Measurements from ENCODE around the gene NELL1.

Gene NELL1

GRCh38 chr11:20631519-20632168 lies 37.7 kb upstream of the NELL1 start:
- H3K4me3 ChIP-seq (ENCODE audit: low read length), result no peak overlapping the region
- no peak for DNase-seq (ENCODE audit: low read depth)
- TF ChIP-seq CTCF (conservative IDR thresholded peaks at IDR 0.05; ENCODE audit: low read depth, low read length), result no peak

GRCh38 chr11:20632169-20632532 lies 37.2 kb upstream of the NELL1 start:
- no peak overlapping the region for H3K4me3 ChIP-seq (ENCODE audit: low read length)
- no peak for TF ChIP-seq CTCF (conservative IDR thresholded peaks at IDR 0.05; ENCODE audit: low read depth, low read length)
- no peak for DNase-seq (ENCODE audit: low read depth)

- no peak overlapping the region for H3K4me3 ChIP-seq (ENCODE audit: low read length)
- no peak for TF ChIP-seq CTCF (conservative IDR thresholded peaks at IDR 0.05; ENCODE audit: low read depth, low read length)
- DNase-seq (ENCODE audit: low read depth), result no peak
Measured at GRCh38 chr11:20634044-20634443, 35.3 kb upstream of the NELL1 start.

GRCh38 chr11:20634781-20635180 lies 34.6 kb upstream of the NELL1 start:
- DNase-seq (ENCODE audit: low read depth), result no peak
- no peak for TF ChIP-seq CTCF (conservative IDR thresholded peaks at IDR 0.05; ENCODE audit: low read depth, low read length)

GRCh38 chr11:20638074-20638473 lies 31.3 kb upstream of the NELL1 start:
- TF ChIP-seq CTCF (conservative IDR thresholded peaks at IDR 0.05; ENCODE audit: low read depth, low read length), result no peak
- no peak overlapping the region for H3K4me3 ChIP-seq (ENCODE audit: low read length)
- no peak for DNase-seq (ENCODE audit: low read depth)

More at GRCh38 chr11:20634781-20635180, 34.6 kb upstream of the NELL1 start:
- no peak overlapping the region for H3K4me3 ChIP-seq (ENCODE audit: low read length)

- TF ChIP-seq CTCF (conservative IDR thresholded peaks at IDR 0.05; ENCODE audit: low read depth, low read length), result no peak
- DNase-seq (ENCODE audit: low read depth), result no peak
- H3K4me3 ChIP-seq (ENCODE audit: low read length), result no peak overlapping the region
Measured at GRCh38 chr11:20639688-20640087, 29.7 kb upstream of the NELL1 start.

- no peak overlapping the region for H3K4me3 ChIP-seq (ENCODE audit: low read length)
- DNase-seq (ENCODE audit: low read depth), result no peak
- TF ChIP-seq CTCF (conservative IDR thresholded peaks at IDR 0.05; ENCODE audit: low read depth, low read length), result no peak
Measured at GRCh38 chr11:20640401-20640800, 29.0 kb upstream of the NELL1 start.

Measured in retinal pigment epithelial cell (primary cell).